ENCODE results near the gene GXYLT2.

- TF ChIP-seq, protein P1, sequence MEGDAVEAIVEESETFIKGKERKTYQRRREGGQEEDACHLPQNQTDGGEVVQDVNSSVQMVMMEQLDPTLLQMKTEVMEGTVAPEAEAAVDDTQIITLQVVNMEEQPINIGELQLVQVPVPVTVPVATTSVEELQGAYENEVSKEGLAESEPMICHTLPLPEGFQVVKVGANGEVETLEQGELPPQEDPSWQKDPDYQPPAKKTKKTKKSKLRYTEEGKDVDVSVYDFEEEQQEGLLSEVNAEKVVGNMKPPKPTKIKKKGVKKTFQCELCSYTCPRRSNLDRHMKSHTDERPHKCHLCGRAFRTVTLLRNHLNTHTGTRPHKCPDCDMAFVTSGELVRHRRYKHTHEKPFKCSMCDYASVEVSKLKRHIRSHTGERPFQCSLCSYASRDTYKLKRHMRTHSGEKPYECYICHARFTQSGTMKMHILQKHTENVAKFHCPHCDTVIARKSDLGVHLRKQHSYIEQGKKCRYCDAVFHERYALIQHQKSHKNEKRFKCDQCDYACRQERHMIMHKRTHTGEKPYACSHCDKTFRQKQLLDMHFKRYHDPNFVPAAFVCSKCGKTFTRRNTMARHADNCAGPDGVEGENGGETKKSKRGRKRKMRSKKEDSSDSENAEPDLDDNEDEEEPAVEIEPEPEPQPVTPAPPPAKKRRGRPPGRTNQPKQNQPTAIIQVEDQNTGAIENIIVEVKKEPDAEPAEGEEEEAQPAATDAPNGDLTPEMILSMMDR (IDR thresholded peaks at IDR 0.05), result no peak
- no peak for TF ChIP-seq POLR2A (IDR thresholded peaks at IDR 0.05)
These were observed 11.5 kb downstream of the GXYLT2 start for GRCh38 chr3:72899349-72899765.
